HEK293 (cell line): ENCODE data around the gene ADRA2C.

Experiments
- CTCF ChIA-PET: fragments of 350-600 bp; formaldehyde crosslinking; extraction: SDS; loops from one replicate; lab custom pipeline; 2021; ENCODE audit warnings: antibody characterized with exemption; lab: Yijun Ruan, JAX
- POLR2A ChIA-PET: fragments of 300-600 bp; formaldehyde crosslinking; extraction: SDS; loops from one replicate; lab custom pipeline; 2020; ENCODE audit warnings: antibody characterized with exemption, inconsistent platforms; lab: Yijun Ruan, JAX
- H3K27ac ChIP-seq: fragments of 200-500 bp; sonication (Bioruptor generic); 2 replicates; pipeline ENCODE4 v1.5.1; 2014; ENCODE audit warnings: low read depth, low read length, control low read depth, inconsistent platforms; ENCODE audit errors: extremely low read depth
- H3K36me3 ChIP-seq, 2 experiments: fragments of 200-500 bp in 1 of 2; sonication (Bioruptor generic) in 1 of 2; 1 replicate in 1 of 2; 2 replicates in 1 of 2; pipeline ENCODE4 v1.5.1; 2014 to 2017; ENCODE audit warnings: inconsistent platforms in 2 of 2, low read length in 2 of 2; ENCODE audit not compliant: control insufficient read depth in 2 of 2, insufficient read depth in 1 of 2
- H3K4me1 ChIP-seq: fragments of 200-500 bp; sonication (Bioruptor generic); 2 replicates; pipeline ENCODE4 v1.5.1; 2014; ENCODE audit warnings: mild to moderate bottlenecking, low read length, inconsistent platforms; ENCODE audit not compliant: control insufficient read depth, insufficient read depth
- H3K4me3 ChIP-seq: 2 replicates; pipeline ENCODE4 v1.5.1; 2011; ENCODE audit warnings: low read depth, mild to moderate bottlenecking, control low read depth, low read length, moderate library complexity
- H3K9me3 ChIP-seq: fragments of 200-500 bp; sonication (Bioruptor generic); 2 replicates; pipeline ENCODE4 v1.5.1; 2014; ENCODE audit warnings: low read depth, low read length, inconsistent platforms; ENCODE audit not compliant: control insufficient read depth, insufficient read depth
- BCL11B ChIP-seq: fragments of 450-650 bp; formaldehyde crosslinking; IDR thresholded peaks from 2 replicates; pipeline ENCODE4 v1.5.1; 2016; ENCODE audit warnings: low read depth, missing biosample characterization, missing genetic modification characterization
- RBAK ChIP-seq: fragments of 450-650 bp; formaldehyde crosslinking; IDR thresholded peaks from 2 replicates; pipeline ENCODE4 v1.5.1; 2016; ENCODE audit warnings: missing biosample characterization, missing genetic modification characterization
- ZEB2 ChIP-seq: fragments of 450-650 bp; formaldehyde crosslinking; IDR thresholded peaks from 2 replicates; pipeline ENCODE4 v1.5.1; 2016; ENCODE audit warnings: missing biosample characterization, missing genetic modification characterization
- ZFP3 ChIP-seq: fragments of 450-650 bp; formaldehyde crosslinking; IDR thresholded peaks from 2 replicates; pipeline ENCODE4 v1.5.1; 2016; ENCODE audit warnings: low read depth, missing biosample characterization, missing genetic modification characterization
- ZFP37 ChIP-seq: fragments of 450-650 bp; formaldehyde crosslinking; IDR thresholded peaks from 2 replicates; pipeline ENCODE4 v1.5.1; 2016; ENCODE audit warnings: missing biosample characterization, missing genetic modification characterization
- ZNF274 ChIP-seq, 2 experiments: fragments of 200-500 bp in 1 of 2; fragments of 450-650 bp in 1 of 2; sonication (Bioruptor generic) in 1 of 2; formaldehyde crosslinking in 1 of 2; IDR thresholded peaks; 2 replicates each; pipeline versions ENCODE4 v1.5.1 to v1.6.1; 2014 to 2016; ENCODE audit warnings: borderline replicate concordance in 1 of 2, inconsistent platforms in 1 of 2, low read length in 1 of 2, missing biosample characterization in 1 of 2, missing genetic modification characterization in 1 of 2
- ZNF280D ChIP-seq: fragments of 450-650 bp; formaldehyde crosslinking; IDR thresholded peaks from 2 replicates; pipeline ENCODE4 v1.5.1; 2016; ENCODE audit warnings: missing biosample characterization, missing genetic modification characterization
- ZNF302 ChIP-seq: fragments of 450-650 bp; formaldehyde crosslinking; IDR thresholded peaks from 2 replicates; pipeline ENCODE4 v1.5.1; 2016; ENCODE audit warnings: missing biosample characterization, missing genetic modification characterization, low read depth
- ZNF335 ChIP-seq: fragments of 450-650 bp; formaldehyde crosslinking; conservative IDR thresholded peaks from 2 replicates; pipeline ENCODE4 v1.5.1; 2016; ENCODE audit warnings: missing biosample characterization, missing genetic modification characterization
- ZNF341 ChIP-seq: fragments of 450-650 bp; formaldehyde crosslinking; IDR thresholded peaks from 2 replicates; pipeline ENCODE4; 2016; ENCODE audit warnings: low read depth, missing biosample characterization, missing genetic modification characterization
- ZNF423 ChIP-seq: fragments of 450-650 bp; formaldehyde crosslinking; IDR thresholded peaks from 2 replicates; pipeline ENCODE4 v1.5.1; 2016; ENCODE audit warnings: missing biosample characterization, missing genetic modification characterization
- ZNF664 ChIP-seq: fragments of 450-650 bp; formaldehyde crosslinking; IDR thresholded peaks from 2 replicates; pipeline ENCODE4 v1.5.1; 2016; ENCODE audit warnings: missing biosample characterization, missing genetic modification characterization
- ZSCAN18 ChIP-seq: fragments of 450-650 bp; formaldehyde crosslinking; IDR thresholded peaks from 2 replicates; pipeline ENCODE4 v1.5.1; 2016; ENCODE audit warnings: missing biosample characterization, missing genetic modification characterization

ADRA2C gene

GRCh38 chr4:3809028-3809427 is 42.8 kb downstream of the ADRA2C start:
- CTCF ChIA-PET, result interaction anchor here (1.1 to 1.8 kb wide), 2 partner anchors 24 to 44 kb away, joined by 3 to 6 read pairs; no protein-coding TSS in a partner anchor
- no peaks in the 10 kb centered on the region for H3K36me3 ChIP-seq
- POLR2A ChIA-PET, result no interaction called here
- no peak for TF ChIP-seq ZNF302 (tag by site-specific recombination)
- no peaks in the 10 kb centered on the region for H3K9me3 ChIP-seq
- no peak overlapping the region for H3K4me3 ChIP-seq
- no peaks in the 10 kb centered on the region for H3K4me1 ChIP-seq
- no peak overlapping the region for H3K27ac ChIP-seq

GRCh38 chr4:3809451-3810110 is 43.4 kb downstream of the ADRA2C start:
- CTCF ChIA-PET, result interaction anchor here (1.1 to 1.8 kb wide), 2 partner anchors 25 to 44 kb away, joined by 3 to 6 read pairs; no protein-coding TSS in a partner anchor

GRCh38 chr4:3810111-3810680 is 44.0 kb downstream of the ADRA2C start:
- Histone ChIP-seq H3K4me3 (no peak overlapping the region), H3K9me3 (no peaks in the 10 kb centered on the region), H3K27ac (no peak overlapping the region), H3K36me3 (no peaks in the 10 kb centered on the region), H3K4me1 (no peaks in the 10 kb centered on the region)
- CTCF ChIA-PET, result no interaction called here
- no peak for TF ChIP-seq ZFP3 (tag by site-specific recombination)
- TF ChIP-seq BCL11B (tag by site-specific recombination), result no peak
- no peak for TF ChIP-seq ZNF423
- TF ChIP-seq RBAK, result no peak
- TF ChIP-seq ZEB2, result no peak
- POLR2A ChIA-PET, result no interaction called here

More at GRCh38 chr4:3809451-3810110, 43.4 kb downstream of the ADRA2C start:
- POLR2A ChIA-PET, result no interaction called here
- H3K27ac ChIP-seq, result no peak overlapping the region
- H3K4me1 ChIP-seq, result no peaks in the 10 kb centered on the region
- H3K4me3 ChIP-seq, result no peak overlapping the region
- H3K36me3 ChIP-seq, result no peaks in the 10 kb centered on the region
- H3K9me3 ChIP-seq, result no peaks in the 10 kb centered on the region
- no peak for TF ChIP-seq ZFP37 (tag by site-specific recombination)
- TF ChIP-seq ZSCAN18 (tag by site-specific recombination), result no peak
- no peak for TF ChIP-seq ZNF341 (tag by site-specific recombination)
- TF ChIP-seq ZNF274 (IDR thresholded peaks at IDR 0.05; ENCODE audit: low read length), result no peak
- no peak for TF ChIP-seq ZNF274 (tag by site-specific recombination; IDR thresholded peaks at IDR 0.05; ENCODE audit: borderline replicate concordance)
- no peak for TF ChIP-seq ZNF664 (tag by site-specific recombination)
- no peak for TF ChIP-seq ZNF335 (tag by site-specific recombination)
- TF ChIP-seq ZNF280D (tag by site-specific recombination), result no peak
